ENCODE data around the gene DTX4. TPM values are rescaled to one million over a fixed set of nuclear protein-coding genes. Genes with fewer than 3 reads are reported as not detected.

DTX4 gene
- total RNA-seq, 1 experiment from 2014 or later: 7.6 TPM

- ATAC-seq (no peak), DNase-seq (ENCODE audit: low read depth, low spot score) (no peak)
- no peak overlapping the region for H3K4me2 ChIP-seq (ENCODE audit: low read length)
- RAD21 ChIA-PET (ENCODE audit: low non-redundant PET in 1 of 2, low total read pairs in 2 of 2, uncharacterized antibody in 2 of 2, unreplicated experiment in 2 of 2): interaction anchor here in 1 of 2 experiments (0.7 kb wide), 1 partner anchor 7 kb away, joined by 3 read pairs; the partner anchor contains the start of gene DTX4
- no peak for TF ChIP-seq YY1 (IDR thresholded peaks at IDR 0.05; ENCODE audit: extremely low read depth, insufficient replicate concordance, low read depth, low read length)
- no peak overlapping the region for H3K4me3 ChIP-seq (replicated peaks in 1 of 2; ENCODE audit: low read depth in 1 of 2, low read length in 2 of 2)
- intact Hi-C loops (cut with micrococcal nuclease): no loop called here
- peaks cover 4 to 11% of the 10 kb centered on the region in 2 experiments; a peak in 3 of 4 replicates for H3K4me1 ChIP-seq (ENCODE audit: control insufficient read depth in 1 of 2, insufficient read depth in 2 of 2, low read length in 2 of 2)
- no peak overlapping the region for H2AFZ ChIP-seq (ENCODE audit: low read depth, low read length, poor library complexity, severe bottlenecking)
- no TSS peak for BruUV-seq (replicated peaks)
- H3K9ac ChIP-seq (ENCODE audit: low read length): no peak overlapping the region
- H3K27me3 ChIP-seq (ENCODE audit: insufficient read depth, low read length): no peaks in the 10 kb centered on the region
- H3K9me2 ChIP-seq (ENCODE audit: insufficient read depth): no peaks in the 10 kb centered on the region
- no peaks in the 10 kb centered on the region for H3K79me2 ChIP-seq (ENCODE audit: insufficient read depth, low read length)
- POLR2A ChIA-PET: no interaction called here
- no peak overlapping the region for H3K27ac ChIP-seq (ENCODE audit: low read depth, low read length)
- no peaks in the 10 kb centered on the region for H3K9me3 ChIP-seq (ENCODE audit: control insufficient read depth in 1 of 2, insufficient read depth in 1 of 2, low read depth in 1 of 2, low read length in 2 of 2)
- no peaks in the 10 kb centered on the region for H4K20me1 ChIP-seq (ENCODE audit: insufficient read depth)
- CTCF ChIA-PET: no interaction called here
- H3K36me3 ChIP-seq (ENCODE audit: control insufficient read depth in 1 of 2, insufficient read depth in 2 of 2, low read length in 2 of 2): no peaks in the 10 kb centered on the region
These were observed 7.2 kb downstream of the DTX4 start for GRCh38 chr11:59179121-59179520.

DNA sequence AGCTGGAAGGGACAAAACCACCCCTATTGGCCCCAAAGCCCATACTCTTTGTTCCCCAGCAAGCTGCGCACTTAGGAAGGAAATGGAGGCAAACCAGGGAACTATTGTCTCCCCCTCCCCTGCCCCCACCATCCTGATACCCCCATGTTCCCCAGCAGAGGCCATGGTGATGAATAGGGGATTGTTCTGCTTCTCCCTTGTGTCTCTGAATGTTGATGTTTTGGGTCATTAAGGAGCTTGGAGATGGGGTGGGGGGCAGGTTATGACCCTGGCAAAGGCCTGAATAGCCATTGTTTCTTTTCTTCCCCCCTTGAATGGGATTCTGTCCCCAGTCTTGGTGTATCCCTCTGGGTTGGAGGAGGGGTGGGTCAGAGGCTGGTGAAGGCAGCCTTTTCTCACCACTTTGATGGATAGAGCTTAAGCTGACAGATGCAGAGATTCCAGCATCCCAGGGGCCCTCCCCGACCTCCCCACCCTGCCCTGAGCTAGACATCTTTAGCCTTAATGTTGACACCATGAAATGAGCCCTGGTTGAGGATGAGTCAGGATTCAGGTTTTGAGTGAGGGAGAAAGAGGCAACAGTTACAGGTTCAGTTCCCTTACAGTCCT is 8.3 kb downstream of the DTX4 start:
- ChIA-PET POLR2A (interaction anchor here (1.6 kb wide), 1 partner anchor 9 kb away, joined by 4 read pairs; the partner anchor contains the start of gene DTX4), CTCF (interaction anchor here (4.9 kb wide), 1 partner anchor 8 kb away, joined by 37 read pairs; the partner anchor contains the start of gene DTX4)

More for the DNA sequence above, 8.3 kb downstream of the DTX4 start:
- Histone ChIP-seq H3K4me2 (ENCODE audit: low read length) (no peak overlapping the region), H3K27me3 (ENCODE audit: insufficient read depth, low read length) (no peaks in the 10 kb centered on the region), H3K4me1 (ENCODE audit: control insufficient read depth in 1 of 2, insufficient read depth in 2 of 2, low read length in 2 of 2) (peaks cover 0 to under 1% of the 10 kb centered on the region in 2 experiments; a peak in 2 of 4 replicates), H3K9me2 (ENCODE audit: insufficient read depth) (no peaks in the 10 kb centered on the region), H4K20me1 (ENCODE audit: insufficient read depth) (no peaks in the 10 kb centered on the region), H3K36me3 (ENCODE audit: control insufficient read depth in 1 of 2, insufficient read depth in 2 of 2, low read length in 2 of 2) (no peaks in the 10 kb centered on the region), H3K9me3 (ENCODE audit: control insufficient read depth in 1 of 2, insufficient read depth in 1 of 2, low read depth in 1 of 2, low read length in 2 of 2) (no peaks in the 10 kb centered on the region), H3K4me3 (replicated peaks in 1 of 2; ENCODE audit: low read depth in 1 of 2, low read length in 2 of 2) (no peak overlapping the region), H3K27ac (ENCODE audit: low read depth, low read length) (no peak overlapping the region), H3K9ac (ENCODE audit: low read length) (no peak overlapping the region), H3K79me2 (ENCODE audit: insufficient read depth, low read length) (no peaks in the 10 kb centered on the region), H2AFZ (ENCODE audit: low read depth, low read length, poor library complexity, severe bottlenecking) (no peak overlapping the region)
- intact Hi-C loops (cut with micrococcal nuclease): no loop called here
- TF ChIP-seq SP1 (IDR thresholded peaks at IDR 0.05; ENCODE audit: low read depth): no peak
- RAD21 ChIA-PET (ENCODE audit: low non-redundant PET in 1 of 2, low total read pairs in 2 of 2, uncharacterized antibody in 2 of 2, unreplicated experiment in 2 of 2): interaction anchor here in 1 of 2 experiments (0.8 kb wide), 1 partner anchor 9 kb away, joined by 3 read pairs; the partner anchor contains the start of gene DTX4
- DNase-seq (ENCODE audit: low read depth, low spot score): no peak
- BruUV-seq (replicated peaks): no TSS peak
- no peak for ATAC-seq

All from HCT116 (cell line).